Memory B cell (primary cell): Measurements from ENCODE around the gene HNRNPF.
"Not testable (repeated sequence)": the region's sequence is repeated elsewhere in the genome, so short reads cannot be mapped to it uniquely, and the experiment has no call there.

Source experiments
- ATAC-seq: fragments of 150-1000 bp; cut with Tn5 transposase; 2 replicates; pipeline ENCODE4 v1.10.0; 2021; ENCODE audit warnings: low read depth, mild to moderate bottlenecking, moderate library complexity
- DNase-seq, 2 donors: peaks; one replicate each; pipeline ENCODE4 v3.0.0; 2022; ENCODE audit warnings: low spot score in 2 of 2
- H3K27ac Mint-ChIP-seq: one replicate; pipeline ENCODE4 v1.8.0; 2022; ENCODE audit warnings: mild to moderate bottlenecking, moderate library complexity, mixed read lengths
- H3K27me3 Mint-ChIP-seq: one replicate; pipeline ENCODE4 v1.8.0; 2022; ENCODE audit warnings: mixed read lengths
- H3K36me3 Mint-ChIP-seq: one replicate; pipeline ENCODE4 v1.8.0; 2022; ENCODE audit warnings: mild to moderate bottlenecking, mixed read lengths
- H3K4me1 Mint-ChIP-seq: one replicate; pipeline ENCODE4 v1.8.0; 2022; ENCODE audit warnings: mixed read lengths
- H3K4me3 Mint-ChIP-seq: one replicate; pipeline ENCODE4 v1.8.0; 2022; ENCODE audit warnings: mild to moderate bottlenecking, moderate library complexity, mixed read lengths
- H3K9me3 Mint-ChIP-seq: one replicate; pipeline ENCODE4 v1.8.0; 2022; ENCODE audit warnings: mixed read lengths

The HNRNPF gene

GRCh38 chr10:43350156-43350555, 58.8 kb downstream of the HNRNPF start:
- Mint-ChIP-seq H3K9me3 (no peaks in the 10 kb centered on the region), H3K36me3 (no peaks in the 10 kb centered on the region), H3K27ac (no peak overlapping the region), H3K4me1 (peaks cover 6% of the 10 kb centered on the region), H3K27me3 (peaks cover 1% of the 10 kb centered on the region), H3K4me3 (no peak overlapping the region)
- DNase-seq = no peak
- ATAC-seq = no peak

- no peaks in the 10 kb centered on the region for H3K36me3 Mint-ChIP-seq
- peak; percentile 99 for ATAC-seq
- no peaks in the 10 kb centered on the region for H3K27me3 Mint-ChIP-seq
- DNase-seq = peak; percentile 71 to 77
- H3K4me1 Mint-ChIP-seq = peaks cover 6% of the 10 kb centered on the region
- no peak overlapping the region for H3K4me3 Mint-ChIP-seq
- no peak overlapping the region for H3K27ac Mint-ChIP-seq
- no peaks in the 10 kb centered on the region for H3K9me3 Mint-ChIP-seq
Measured at GRCh38 chr10:43348511-43349312, 60.3 kb downstream of the HNRNPF start.

GRCh38 chr10:43347997-43348396, 61.0 kb downstream of the HNRNPF start:
- Mint-ChIP-seq H3K9me3 (no peaks in the 10 kb centered on the region), H3K27me3 (no peaks in the 10 kb centered on the region), H3K27ac (no peak overlapping the region), H3K36me3 (no peaks in the 10 kb centered on the region), H3K4me3 (no peak overlapping the region), H3K4me1 (peaks cover 6% of the 10 kb centered on the region)
- DNase-seq (no peak), ATAC-seq (no peak)

- no peaks in the 10 kb centered on the region for H3K9me3 Mint-ChIP-seq
- H3K4me1 Mint-ChIP-seq = peaks cover 10% of the 10 kb centered on the region
- DNase-seq (no peak), ATAC-seq (no peak)
- peaks cover 16% of the 10 kb centered on the region for H3K27me3 Mint-ChIP-seq
- H3K36me3 Mint-ChIP-seq = no peaks in the 10 kb centered on the region
- no peak overlapping the region for H3K27ac Mint-ChIP-seq
- H3K4me3 Mint-ChIP-seq = no peak overlapping the region
Measured at GRCh38 chr10:43344051-43344450, 64.9 kb downstream of the HNRNPF start.

GRCh38 chr10:43343126-43343525, 65.9 kb downstream of the HNRNPF start:
- no peak for ATAC-seq
- peaks cover 25% of the 10 kb centered on the region for H3K27me3 Mint-ChIP-seq
- H3K4me3 Mint-ChIP-seq = no peak overlapping the region
- no peak overlapping the region for H3K27ac Mint-ChIP-seq
- H3K4me1 Mint-ChIP-seq = peaks cover 6% of the 10 kb centered on the region
- H3K36me3 Mint-ChIP-seq = no peaks in the 10 kb centered on the region
- no peak for DNase-seq
- H3K9me3 Mint-ChIP-seq = no peaks in the 10 kb centered on the region

- DNase-seq (no peak), ATAC-seq (no peak)
- Mint-ChIP-seq H3K36me3 (no peaks in the 10 kb centered on the region), H3K9me3 (no peaks in the 10 kb centered on the region), H3K27me3 (peaks cover 27% of the 10 kb centered on the region), H3K4me1 (peaks cover 4% of the 10 kb centered on the region), H3K27ac (no peak overlapping the region), H3K4me3 (no peak overlapping the region)
Measured at GRCh38 chr10:43342279-43343125, 66.5 kb downstream of the HNRNPF start.

GRCh38 chr10:43341450-43341849, 67.5 kb downstream of the HNRNPF start:
- no peak overlapping the region for H3K4me3 Mint-ChIP-seq
- peaks cover 32% of the 10 kb centered on the region for H3K27me3 Mint-ChIP-seq
- ATAC-seq (no peak), DNase-seq (no peak)
- H3K27ac Mint-ChIP-seq = no peak overlapping the region
- H3K36me3 Mint-ChIP-seq = no peaks in the 10 kb centered on the region
- no peaks in the 10 kb centered on the region for H3K9me3 Mint-ChIP-seq
- H3K4me1 Mint-ChIP-seq = peaks cover 4% of the 10 kb centered on the region

- no peak overlapping the region for H3K27ac Mint-ChIP-seq
- H3K4me3 Mint-ChIP-seq = no peak overlapping the region
- H3K4me1 Mint-ChIP-seq = peaks cover 4% of the 10 kb centered on the region
- H3K27me3 Mint-ChIP-seq = peaks cover 33% of the 10 kb centered on the region
- no peaks in the 10 kb centered on the region for H3K36me3 Mint-ChIP-seq
- DNase-seq (no peak), ATAC-seq (no peak)
- H3K9me3 Mint-ChIP-seq = no peaks in the 10 kb centered on the region
Measured at GRCh38 chr10:43340619-43341018, 68.4 kb downstream of the HNRNPF start.

GRCh38 chr10:43340101-43340500, 68.9 kb downstream of the HNRNPF start:
- DNase-seq = no peak
- peaks cover 4% of the 10 kb centered on the region for H3K4me1 Mint-ChIP-seq
- peaks cover 33% of the 10 kb centered on the region for H3K27me3 Mint-ChIP-seq
- H3K4me3 Mint-ChIP-seq = no peak overlapping the region
- H3K27ac Mint-ChIP-seq = no peak overlapping the region
- no peak for ATAC-seq
- no peaks in the 10 kb centered on the region for H3K9me3 Mint-ChIP-seq
- H3K36me3 Mint-ChIP-seq = no peaks in the 10 kb centered on the region

- Mint-ChIP-seq H3K27ac (no peak overlapping the region), H3K9me3 (no peaks in the 10 kb centered on the region), H3K27me3 (peaks cover 33% of the 10 kb centered on the region), H3K36me3 (no peaks in the 10 kb centered on the region), H3K4me3 (no peak overlapping the region), H3K4me1 (peaks cover 4% of the 10 kb centered on the region)
- ATAC-seq (no peak), DNase-seq (no peak)
Measured at GRCh38 chr10:43339136-43339535, 69.8 kb downstream of the HNRNPF start.

- no peak overlapping the region for H3K27ac Mint-ChIP-seq
- no peak for DNase-seq
- no peaks in the 10 kb centered on the region for H3K9me3 Mint-ChIP-seq
- H3K36me3 Mint-ChIP-seq = no peaks in the 10 kb centered on the region
- H3K4me1 Mint-ChIP-seq = peaks cover 4% of the 10 kb centered on the region
- peaks cover 33% of the 10 kb centered on the region for H3K27me3 Mint-ChIP-seq
- H3K4me3 Mint-ChIP-seq = no peak overlapping the region
- no peak for ATAC-seq
Measured at GRCh38 chr10:43338117-43338516, 70.9 kb downstream of the HNRNPF start.

- H3K4me1 Mint-ChIP-seq, H3K27ac Mint-ChIP-seq, H3K4me3 Mint-ChIP-seq, H3K36me3 Mint-ChIP-seq, DNase-seq, H3K9me3 Mint-ChIP-seq, ATAC-seq: not testable (repeated sequence)
- H3K27me3 Mint-ChIP-seq = peaks cover 38% of the 10 kb centered on the region
Measured at GRCh38 chr10:43337536-43337935, 71.5 kb downstream of the HNRNPF start.

- DNase-seq = no peak
- Mint-ChIP-seq H3K36me3 (no peaks in the 10 kb centered on the region), H3K27ac (no peak overlapping the region), H3K4me1 (peaks cover 9% of the 10 kb centered on the region), H3K27me3 (peaks cover 42% of the 10 kb centered on the region), H3K4me3 (no peak overlapping the region), H3K9me3 (no peaks in the 10 kb centered on the region)
- no peak for ATAC-seq
Measured at GRCh38 chr10:43336641-43337318, 72.2 kb downstream of the HNRNPF start.

- Mint-ChIP-seq H3K9me3 (no peaks in the 10 kb centered on the region), H3K27me3 (peaks cover 41% of the 10 kb centered on the region), H3K4me3 (no peak overlapping the region), H3K4me1 (peaks cover 11% of the 10 kb centered on the region), H3K27ac (no peak overlapping the region), H3K36me3 (no peaks in the 10 kb centered on the region)
- ATAC-seq (no peak), DNase-seq (no peak)
Measured at GRCh38 chr10:43336061-43336460, 72.9 kb downstream of the HNRNPF start.
